DOHH2 (cell line): ENCODE results near the gene SEC16A.

ENCODE experiments used
- H3F3A ChIP-seq: fragments of 200-600 bp; sonication (generic), shearing (Covaris generic); 2 replicates; pipeline ENCODE4 v1.6.0; 2016; ENCODE audit warnings: antibody characterized with exemption, mild to moderate bottlenecking; ENCODE audit not compliant: control insufficient read depth, insufficient read depth
- H3K27ac ChIP-seq: fragments of 200-600 bp; sonication (generic); 2 replicates; pipeline ENCODE4 v1.5.1; 2014; ENCODE audit warnings: low read depth, mild to moderate bottlenecking, low read length, moderate library complexity
- H3K27me3 ChIP-seq: fragments of 200-600 bp; sonication (generic); 2 replicates; pipeline ENCODE4 v1.6.1; 2014; ENCODE audit warnings: mild to moderate bottlenecking, low read length, mixed read lengths; ENCODE audit not compliant: control insufficient read depth
- H3K36me3 ChIP-seq: fragments of 200-600 bp; sonication (generic); 2 replicates; pipeline ENCODE4 v1.6.1; 2014; ENCODE audit warnings: mild to moderate bottlenecking, low read length, moderate library complexity, mixed read lengths; ENCODE audit not compliant: control insufficient read depth
- H3K4me1 ChIP-seq: fragments of 200-600 bp; sonication (generic); 2 replicates; pipeline ENCODE4 v1.6.1; 2014; ENCODE audit warnings: mild to moderate bottlenecking, low read length, mixed read lengths; ENCODE audit not compliant: control insufficient read depth
- H3K4me2 ChIP-seq: fragments of 200-600 bp; sonication (generic); 2 replicates; pipeline ENCODE4 v1.6.0; 2014; ENCODE audit warnings: mild to moderate bottlenecking, low read length, moderate library complexity
- H3K4me3 ChIP-seq: fragments of 200-600 bp; sonication (generic); 2 replicates; pipeline ENCODE4 v1.5.1; 2014; ENCODE audit warnings: mild to moderate bottlenecking, low read length, mixed read lengths
- H3K79me2 ChIP-seq: fragments of 200-600 bp; sonication (generic); 2 replicates; pipeline ENCODE4 v1.6.1; 2014; ENCODE audit warnings: mild to moderate bottlenecking, low read length, mixed read lengths; ENCODE audit not compliant: control insufficient read depth
- H3K9me2 ChIP-seq: fragments of 200-600 bp; sonication (generic); replicated peaks from 2 replicates; pipeline ENCODE4 v1.6.1; 2014; ENCODE audit warnings: mild to moderate bottlenecking, low read length, mixed read lengths; ENCODE audit not compliant: control insufficient read depth
- H3K9me3 ChIP-seq: fragments of 200-600 bp; sonication (generic); 2 replicates; pipeline ENCODE4 v1.6.1; 2014; ENCODE audit warnings: antibody characterized with exemption, low read length, mixed read lengths; ENCODE audit not compliant: control insufficient read depth, insufficient read depth
- H4K20me1 ChIP-seq: fragments of 200-600 bp; sonication (generic); 2 replicates; pipeline ENCODE4 v1.6.0; 2014; ENCODE audit warnings: low read depth, mild to moderate bottlenecking, antibody characterized with exemption, low read length, moderate library complexity; ENCODE audit not compliant: control insufficient read depth, insufficient read depth
- CTCF ChIP-seq: fragments of 200-600 bp; sonication (generic); IDR thresholded peaks from one replicate; pipeline ENCODE4 v1.5.1; 2014; ENCODE audit warnings: antibody characterized with exemption, mild to moderate bottlenecking, low read depth, low read length; ENCODE audit not compliant: poor library complexity, severe bottlenecking
- EZH2phosphoT487 ChIP-seq: fragments of 200-600 bp; sonication (generic); IDR thresholded peaks from 2 replicates; pipeline ENCODE4 v1.6.1; 2017; ENCODE audit warnings: borderline replicate concordance, mild to moderate bottlenecking, antibody characterized with exemption, low read length, moderate library complexity, mixed read lengths

Gene SEC16A

DNA sequence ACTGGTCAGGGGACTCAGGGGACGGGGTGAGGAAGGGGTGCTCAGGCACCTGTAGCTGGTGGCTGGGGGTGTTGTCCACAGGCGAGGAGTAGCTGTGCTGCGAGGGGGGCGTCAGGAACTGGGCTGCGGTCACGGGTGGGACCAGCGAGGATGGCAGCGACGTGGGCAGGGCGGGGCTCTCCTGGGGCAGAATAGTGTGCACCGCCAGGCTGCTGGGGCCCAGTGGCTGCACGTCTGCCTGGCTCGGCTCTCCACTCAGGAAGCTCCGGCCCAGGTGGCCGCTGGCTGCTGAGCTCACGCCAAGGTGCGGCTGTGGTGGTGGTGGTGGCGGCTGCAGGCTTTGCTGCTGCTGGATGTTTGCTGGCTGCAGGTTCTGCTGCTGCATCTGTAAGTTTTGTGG lies 13.3 kb upstream of the SEC16A start:
- Histone ChIP-seq H3K4me2 (no peak overlapping the region), H3K27me3 (no peaks in the 10 kb centered on the region), H3K4me3 (no peak overlapping the region), H3K9me2 (no peaks in the 10 kb centered on the region), H3K27ac (no peak overlapping the region), H4K20me1 (no peaks in the 10 kb centered on the region), H3K9me3 (no peaks in the 10 kb centered on the region), H3K79me2 (no peaks in the 10 kb centered on the region), H3F3A (no peaks in the 10 kb centered on the region), H3K4me1 (no peaks in the 10 kb centered on the region), H3K36me3 (peaks cover 36% of the 10 kb centered on the region)
- TF ChIP-seq EZH2phosphoT487 (no peak), CTCF (no peak)

- Histone ChIP-seq H3K27me3 (no peaks in the 10 kb centered on the region), H3K27ac (no peak overlapping the region), H3K9me3 (no peaks in the 10 kb centered on the region), H3K79me2 (no peaks in the 10 kb centered on the region), H3K4me2 (no peak overlapping the region), H4K20me1 (no peaks in the 10 kb centered on the region), H3K9me2 (no peaks in the 10 kb centered on the region), H3F3A (no peaks in the 10 kb centered on the region), H3K36me3 (peaks cover 35% of the 10 kb centered on the region), H3K4me1 (no peaks in the 10 kb centered on the region), H3K4me3 (no peak overlapping the region)
- TF ChIP-seq EZH2phosphoT487 (no peak), CTCF (no peak)
These were observed 12.5 kb upstream of the SEC16A start for GRCh38 chr9:136495238-136495800.

GRCh38 chr9:136494531-136495215 lies 11.8 kb upstream of the SEC16A start:
- TF ChIP-seq EZH2phosphoT487 (no peak), CTCF (no peak)
- Histone ChIP-seq H3F3A (no peaks in the 10 kb centered on the region), H3K4me2 (no peak overlapping the region), H4K20me1 (no peaks in the 10 kb centered on the region), H3K36me3 (peaks cover 30% of the 10 kb centered on the region), H3K27ac (no peak overlapping the region), H3K4me3 (no peak overlapping the region), H3K4me1 (no peaks in the 10 kb centered on the region), H3K27me3 (no peaks in the 10 kb centered on the region), H3K9me2 (no peaks in the 10 kb centered on the region), H3K79me2 (no peaks in the 10 kb centered on the region), H3K9me3 (no peaks in the 10 kb centered on the region)
